Upper lobe of left lung (tissue), 6 donors: ENCODE data around the gene INPP5D. TPM values are rescaled to one million over a fixed set of nuclear protein-coding genes. Genes with fewer than 3 reads are reported as not detected.

Experiments used
- ATAC-seq, 2 donors: fragments of 200-7000 bp; cut with Tn5 transposase; one replicate each; pipeline ENCODE4 v1.9.1; 2022; ENCODE audit warnings: mild to moderate bottlenecking in 2 of 2, moderate library complexity in 2 of 2; ENCODE audit not compliant: low FRiP score in 2 of 2
- DNase-seq, 2 donors: peaks; one replicate each; pipeline ENCODE4 v3.0.0-alpha.2; 2019 to 2020
- H3K27ac ChIP-seq, 4 donors: fragments of 200-600 bp; sonication (generic); one replicate each; pipeline ENCODE4 v1.5.1; 2016 to 2019
- H3K27me3 ChIP-seq, 4 donors: fragments of 200-600 bp; sonication (generic); one replicate each; pipeline ENCODE4 v1.5.1; 2017 to 2019
- H3K36me3 ChIP-seq, 4 donors: fragments of 200-600 bp; sonication (generic); one replicate each; pipeline ENCODE4 v1.5.1; 2016 to 2019
- H3K4me1 ChIP-seq, 4 donors: fragments of 200-600 bp; sonication (generic); one replicate each; pipeline ENCODE4 v1.5.1; 2018 to 2019
- H3K4me3 ChIP-seq, 4 donors: fragments of 200-600 bp; sonication (generic); one replicate each; pipeline ENCODE4 v1.5.1; 2017 to 2019; ENCODE audit warnings: mild to moderate bottlenecking in 2 of 4, moderate library complexity in 1 of 4
- H3K9me3 ChIP-seq, 4 donors: fragments of 200-600 bp; sonication (generic); one replicate each; pipeline ENCODE4 v1.5.1; 2018 to 2019
- CTCF ChIP-seq, 6 experiments: fragments of 450-650 bp in 4 of 6; fragments of 200-600 bp in 2 of 6; sonication (generic) in 2 of 6; IDR thresholded peaks; one replicate each; pipeline ENCODE4 v1.5.1; 2016 to 2019; ENCODE audit warnings: antibody characterized with exemption in 6 of 6
- EP300 ChIP-seq, 4 donors: sonication (generic); formaldehyde crosslinking; IDR thresholded peaks; one replicate each; pipeline ENCODE4 v1.5.1; 2017; ENCODE audit warnings: antibody characterized with exemption in 4 of 4, control low read depth in 2 of 4
- POLR2A ChIP-seq, 4 donors: fragments of 450-650 bp; IDR thresholded peaks; one replicate each; pipeline ENCODE4 v1.5.1; 2016 to 2017; ENCODE audit warnings: antibody characterized with exemption in 4 of 4, mild to moderate bottlenecking in 2 of 4
- POLR2AphosphoS5 ChIP-seq, 2 donors: sonication (generic); formaldehyde crosslinking; IDR thresholded peaks; one replicate each; pipeline ENCODE4 v1.5.1; 2017; ENCODE audit warnings: antibody characterized with exemption in 2 of 2
- WGBS, 2 donors: methylation state at CpG; one replicate each; pipeline ENCODE4 v1.1.5; 2017 to 2018; 5-methylcytosine and 5-hydroxymethylcytosine counted together
- total RNA-seq, 6 donors: library from RNA; depleted of rRNA in 4 of 6; stranded (reverse); fragments of >200 nt in 4 of 6; gene quantifications; one replicate each; pipeline versions ENCODE4 v1.1.0 to v1.2.1, GENCODE V29; 2016 to 2021
- donor health status: DM: no; HTN: no; CAD: no; lungs with moderate emphysema.
- donor health status: DM: no; HTN: yes; CAD: no; lungs with severe emphysema.

The INPP5D gene
- 100 to 1,000 TPM in 1 of 6 donors, 10 to 100 TPM in 5; 17.6 to 243 (median 31.7) TPM for total RNA-seq

DNA sequence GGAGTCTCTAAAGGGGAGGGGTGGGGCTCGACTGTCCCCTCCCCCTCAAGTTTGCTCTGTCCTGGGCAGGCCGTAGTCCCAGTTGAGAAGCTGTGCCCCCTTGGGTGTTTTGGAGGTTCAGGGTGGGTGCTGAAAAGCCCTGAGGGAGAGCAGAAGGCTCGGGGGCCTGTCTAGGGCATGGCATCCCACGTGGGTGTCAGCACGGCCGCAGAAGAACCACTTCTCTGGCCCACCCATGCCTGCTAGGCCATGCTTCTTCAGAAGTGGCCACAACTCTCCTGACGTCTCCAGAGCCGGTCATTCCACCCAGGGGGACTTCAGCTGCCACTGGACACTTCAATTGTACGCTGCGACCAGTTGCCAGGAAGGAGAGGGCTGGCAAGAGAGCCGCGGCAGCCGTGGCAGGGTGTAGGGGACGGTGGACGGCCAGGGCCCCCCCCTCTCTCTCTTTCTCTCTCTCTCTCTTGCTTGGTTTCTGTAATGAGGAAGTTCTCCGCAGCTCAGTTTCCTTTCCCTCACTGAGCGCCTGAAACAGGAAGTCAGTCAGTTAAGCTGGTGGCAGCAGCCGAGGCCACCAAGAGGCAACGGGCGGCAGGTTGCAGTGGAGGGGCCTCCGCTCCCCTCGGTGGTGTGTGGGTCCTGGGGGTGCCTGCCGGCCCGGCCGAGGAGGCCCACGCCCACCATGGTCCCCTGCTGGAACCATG is at the start of gene INPP5D:
Gene INPP5D (plus strand): TSS at position 546 of the 704 bp plus-strand sequence. CDS start 137 bp downstream, at position 683.
- WGBS, 2 donors, result 29 to 32% methylated on average over 12 to 26 of the region's 26 CpGs
- Histone ChIP-seq H3K4me3 (peak within 1 kb of the TSS; percentile 32 to 61 (median 52)), H3K36me3 (no peaks in the 10 kb centered on the region)

GRCh38 chr2:233010569-233011267 is 49.4 kb upstream of the INPP5D start:
- WGBS, 2 donors, result 90 to 95% methylated on average over 9 of the region's 9 CpGs
- DNase-seq, result no peak
- H3K4me3 ChIP-seq, result no peak overlapping the region

More for the DNA sequence above, at the start of gene INPP5D:
- Histone ChIP-seq H3K27me3 (no peaks in the 10 kb centered on the region), H3K9me3 (no peaks in the 10 kb centered on the region), H3K4me1 (peaks cover 47 to 62% (median 53%) of the 10 kb centered on the region in 4 donors), H3K27ac (peak within 1 kb of the TSS; percentile 87 to 94 (median 90))
- TF ChIP-seq CTCF (IDR thresholded peaks at IDR 0.05), result peak in 2 of 6 experiments; percentile 19 to 23
- TF ChIP-seq POLR2AphosphoS5 (IDR thresholded peaks at IDR 0.05), result peak; percentile 67 to 68
- TF ChIP-seq POLR2A (IDR thresholded peaks at IDR 0.05), result peak in 1 of 4 donors; percentile 80
- no peak for TF ChIP-seq EP300 (IDR thresholded peaks at IDR 0.05)
- ATAC-seq (peak; percentile 60 to 79), DNase-seq (peak; percentile 80 to 87)

GRCh38 chr2:233011268-233011650 is 48.9 kb upstream of the INPP5D start:
- Histone ChIP-seq H3K9me3 (no peaks in the 10 kb centered on the region), H3K36me3 (no peaks in the 10 kb centered on the region), H3K27me3 (no peaks in the 10 kb centered on the region), H3K4me1 (peaks cover 0 to 12% (median 6%) of the 10 kb centered on the region in 4 donors), H3K4me3 (no peak overlapping the region), H3K27ac (no peak overlapping the region)
- ATAC-seq (no peak), DNase-seq (no peak)
- 94% methylated on average over 5 to 6 of the region's 6 CpGs for WGBS, 2 donors
- TF ChIP-seq POLR2A (IDR thresholded peaks at IDR 0.05), result no peak
- no peak for TF ChIP-seq CTCF (IDR thresholded peaks at IDR 0.05)
- TF ChIP-seq EP300 (IDR thresholded peaks at IDR 0.05), result no peak
- no peak for TF ChIP-seq POLR2AphosphoS5 (IDR thresholded peaks at IDR 0.05)

More at GRCh38 chr2:233010569-233011267, 49.4 kb upstream of the INPP5D start:
- no peaks in the 10 kb centered on the region for H3K27me3 ChIP-seq
- no peak for TF ChIP-seq POLR2AphosphoS5 (IDR thresholded peaks at IDR 0.05)
- TF ChIP-seq POLR2A (IDR thresholded peaks at IDR 0.05), result no peak
- H3K9me3 ChIP-seq, result no peaks in the 10 kb centered on the region
- no peaks in the 10 kb centered on the region for H3K36me3 ChIP-seq
- ATAC-seq, result peak in 1 of 2 donors; percentile 21
- no peak overlapping the region for H3K27ac ChIP-seq
- peaks cover 0 to 12% (median 6%) of the 10 kb centered on the region in 4 donors for H3K4me1 ChIP-seq

- WGBS, 2 donors, result 80 to 92% methylated on average over 1 of the region's 1 CpG
- H3K4me1 ChIP-seq, result peaks cover 0 to 12% (median 6%) of the 10 kb centered on the region in 4 donors
- ATAC-seq (no peak), DNase-seq (no peak)
- H3K4me3 ChIP-seq, result no peak overlapping the region
- no peaks in the 10 kb centered on the region for H3K9me3 ChIP-seq
- H3K27me3 ChIP-seq, result no peaks in the 10 kb centered on the region
- H3K36me3 ChIP-seq, result no peaks in the 10 kb centered on the region
- no peak overlapping the region for H3K27ac ChIP-seq
- no peak for TF ChIP-seq POLR2A (IDR thresholded peaks at IDR 0.05)
- TF ChIP-seq CTCF (IDR thresholded peaks at IDR 0.05), result no peak
Observed at GRCh38 chr2:233011702-233012131, 48.4 kb upstream of the INPP5D start.

- H3K36me3 ChIP-seq, result no peaks in the 10 kb centered on the region
- H3K4me3 ChIP-seq, result no peak overlapping the region
- ATAC-seq (peak in 1 of 2 donors; percentile 35), DNase-seq (no peak)
- no peaks in the 10 kb centered on the region for H3K9me3 ChIP-seq
- H3K27ac ChIP-seq, result peak overlapping the region in 1 of 4 donors; percentile 32
- H3K4me1 ChIP-seq, result peaks cover 0 to 12% (median 6%) of the 10 kb centered on the region in 4 donors
- no peaks in the 10 kb centered on the region for H3K27me3 ChIP-seq
- TF ChIP-seq EP300 (IDR thresholded peaks at IDR 0.05) (no peak), CTCF (IDR thresholded peaks at IDR 0.05) (no peak), POLR2A (IDR thresholded peaks at IDR 0.05) (no peak), POLR2AphosphoS5 (IDR thresholded peaks at IDR 0.05) (peak in 1 of 2 donors; percentile 32)
- WGBS, 2 donors, result 42 to 56% methylated on average over 8 to 12 of the region's 12 CpGs
Observed at GRCh38 chr2:233012301-233012971, 47.7 kb upstream of the INPP5D start.
